Measurements from ENCODE around the gene SHOC2. TPM values are rescaled to one million over a fixed set of nuclear protein-coding genes. Genes with fewer than 3 reads are reported as not detected.

SHOC2 gene
- total and polyA plus RNA-seq, 9 of the 15 experiments (the other 6 are each of a cell fraction or from before 2014, with no cell fraction given), result 9.2 to 17.5 (median 14.9) TPM

- TF ChIP-seq, protein P1, sequence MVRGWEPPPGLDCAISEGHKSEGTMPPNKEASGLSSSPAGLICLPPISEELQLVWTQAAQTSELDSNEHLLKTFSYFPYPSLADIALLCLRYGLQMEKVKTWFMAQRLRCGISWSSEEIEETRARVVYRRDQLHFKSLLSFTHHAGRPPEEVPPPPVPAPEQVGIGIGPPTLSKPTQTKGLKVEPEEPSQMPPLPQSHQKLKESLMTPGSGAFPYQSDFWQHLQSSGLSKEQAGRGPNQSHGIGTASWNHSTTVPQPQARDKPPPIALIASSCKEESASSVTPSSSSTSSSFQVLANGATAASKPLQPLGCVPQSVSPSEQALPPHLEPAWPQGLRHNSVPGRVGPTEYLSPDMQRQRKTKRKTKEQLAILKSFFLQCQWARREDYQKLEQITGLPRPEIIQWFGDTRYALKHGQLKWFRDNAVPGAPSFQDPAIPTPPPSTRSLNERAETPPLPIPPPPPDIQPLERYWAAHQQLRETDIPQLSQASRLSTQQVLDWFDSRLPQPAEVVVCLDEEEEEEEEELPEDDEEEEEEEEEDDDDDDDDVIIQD (CRISPR knock-in tag; IDR thresholded peaks at IDR 0.05), result no peak
- no peak for TF ChIP-seq MBD1 (CRISPR knock-in tag; IDR thresholded peaks at IDR 0.05)
- peak; percentile 86 for TF ChIP-seq PKNOX1 (IDR thresholded peaks at IDR 0.05)
- no peak for TF ChIP-seq TCF7L2 (IDR thresholded peaks at IDR 0.05; ENCODE audit: low read depth, low read length)
- no peak for TF ChIP-seq CAMTA2 (CRISPR knock-in tag; conservative IDR thresholded peaks at IDR 0.05)
- peak; percentile 56 for TF ChIP-seq RB1 (IDR thresholded peaks at IDR 0.05; ENCODE audit: low read depth)
- peak; percentile 49; the same call in 1 of the 2 replicates for TF ChIP-seq PREB (CRISPR knock-in tag; IDR thresholded peaks at IDR 0.05)
- no peak for TF ChIP-seq EHMT2 (IDR thresholded peaks at IDR 0.05)
- peak; percentile 84 for TF ChIP-seq KDM5B (IDR thresholded peaks at IDR 0.05; ENCODE audit: insufficient replicate concordance, low read depth, low read length)
- TF ChIP-seq NCOA6 (IDR thresholded peaks at IDR 0.05), result no peak
- peak; percentile 97 for TF ChIP-seq RFX1 (IDR thresholded peaks at IDR 0.05)
- no peak for TF ChIP-seq HNRNPUL1 (IDR thresholded peaks at IDR 0.05; ENCODE audit: low read length)
- TF ChIP-seq NFE2 (IDR thresholded peaks at IDR 0.05; ENCODE audit: low read depth), result no peak
- TF ChIP-seq ZNF212 (CRISPR knock-in tag; IDR thresholded peaks at IDR 0.05), result no peak
- TF ChIP-seq ZBTB17 (CRISPR knock-in tag; IDR thresholded peaks at IDR 0.05), result no peak
- TF ChIP-seq KLF13 (tag; IDR thresholded peaks at IDR 0.05; ENCODE audit: borderline replicate concordance, low read depth), result peak; percentile 46; the same call in 1 of the 2 replicates
- peak; percentile 87 for TF ChIP-seq SP2 (IDR thresholded peaks at IDR 0.05; ENCODE audit: extremely low read depth, low read depth, low read length, poor library complexity, severe bottlenecking)
- TF ChIP-seq, protein P2, sequence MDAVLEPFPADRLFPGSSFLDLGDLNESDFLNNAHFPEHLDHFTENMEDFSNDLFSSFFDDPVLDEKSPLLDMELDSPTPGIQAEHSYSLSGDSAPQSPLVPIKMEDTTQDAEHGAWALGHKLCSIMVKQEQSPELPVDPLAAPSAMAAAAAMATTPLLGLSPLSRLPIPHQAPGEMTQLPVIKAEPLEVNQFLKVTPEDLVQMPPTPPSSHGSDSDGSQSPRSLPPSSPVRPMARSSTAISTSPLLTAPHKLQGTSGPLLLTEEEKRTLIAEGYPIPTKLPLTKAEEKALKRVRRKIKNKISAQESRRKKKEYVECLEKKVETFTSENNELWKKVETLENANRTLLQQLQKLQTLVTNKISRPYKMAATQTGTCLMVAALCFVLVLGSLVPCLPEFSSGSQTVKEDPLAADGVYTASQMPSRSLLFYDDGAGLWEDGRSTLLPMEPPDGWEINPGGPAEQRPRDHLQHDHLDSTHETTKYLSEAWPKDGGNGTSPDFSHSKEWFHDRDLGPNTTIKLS (IDR thresholded peaks at IDR 0.05; ENCODE audit: borderline replicate concordance, low read depth), result peak; percentile 67; the same call in 1 of the 2 replicates
- TF ChIP-seq ELK1 (CRISPR knock-in tag; IDR thresholded peaks at IDR 0.05), result no peak
- TF ChIP-seq ARHGAP35 (IDR thresholded peaks at IDR 0.05; ENCODE audit: partially characterized antibody), result no peak
- no peak for TF ChIP-seq YBX1 (IDR thresholded peaks at IDR 0.05)
Observed at GRCh38 chr10:110918643-110919348, 608 bp upstream of the SHOC2 start, which contains the start of gene BBIP1 (continued).

Measured in K562 (cell line).